ENCODE results near the gene B3GALT6.
A peak's percentile ranks its signal among the peaks of the same experiment; 100 is the strongest.

Gene B3GALT6

DNA sequence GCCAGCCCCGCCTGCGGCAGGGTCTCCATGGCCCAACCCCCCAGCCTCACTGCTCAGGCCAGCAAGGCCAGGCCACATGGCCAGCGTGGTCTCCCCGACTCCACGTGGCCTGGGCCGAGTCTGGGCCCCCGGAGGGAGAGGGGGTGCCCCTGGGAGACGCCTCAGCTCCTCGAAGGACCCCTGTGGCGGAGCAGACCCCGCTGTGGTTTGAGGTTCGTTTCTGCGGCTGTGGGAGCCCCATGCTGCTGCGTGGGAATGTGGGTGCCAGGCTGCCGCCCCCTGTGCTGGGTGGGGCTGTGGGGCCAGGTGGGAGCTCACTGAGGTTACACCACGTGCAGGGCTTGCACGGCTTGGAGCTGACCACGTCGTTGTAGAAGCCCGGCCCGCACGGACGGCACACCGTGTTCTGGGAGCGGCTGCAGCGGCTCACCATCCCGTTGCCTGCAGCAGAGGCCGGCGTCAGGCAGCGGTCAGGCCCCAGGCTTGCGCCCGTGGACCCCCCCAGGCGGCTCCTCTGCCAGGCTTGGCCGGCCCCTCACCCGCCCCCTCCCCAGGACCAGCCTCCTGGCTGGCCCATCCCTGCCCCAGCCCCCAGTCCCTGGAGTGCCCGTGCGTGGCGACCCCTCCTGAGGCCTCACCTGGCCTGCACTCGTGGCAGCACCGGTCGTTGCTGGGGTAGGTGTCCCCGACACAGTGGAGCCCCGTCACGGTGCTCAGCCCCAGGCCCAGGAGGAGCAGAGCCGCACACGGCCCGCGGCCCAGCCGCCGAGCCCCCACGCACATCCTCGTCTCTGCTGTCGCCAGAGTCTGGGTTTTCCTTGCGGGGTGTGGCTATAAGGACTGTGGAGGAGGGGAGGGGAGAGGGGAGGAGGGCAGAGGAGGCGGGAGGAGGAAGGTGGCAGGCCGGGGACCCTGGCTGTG, 18.4 kb upstream of the B3GALT6 start, which contains the start of gene TNFRSF4:
Gene TNFRSF4, minus strand, starts transcription at position 809 of the 921 bp plus-strand sequence. Its CDS starts 26 bp downstream, at position 783.
- TF ChIP-seq CTCF (conservative IDR thresholded peaks at IDR 0.05; ENCODE audit: control insufficient read depth, insufficient read depth, low read depth, low read length), result no peak
- H3K4me3 ChIP-seq (ENCODE audit: control insufficient read depth, low read depth, low read length), result no peak within 1 kb of the TSS
- no peak for DNase-seq (ENCODE audit: low read depth)

- DNase-seq (ENCODE audit: low read depth), result no peak
- H3K4me3 ChIP-seq (ENCODE audit: control insufficient read depth, low read depth, low read length), result no peak overlapping the region
- TF ChIP-seq CTCF (conservative IDR thresholded peaks at IDR 0.05; ENCODE audit: control insufficient read depth, insufficient read depth, low read depth, low read length), result no peak
These were observed 16.9 kb upstream of the B3GALT6 start for GRCh38 chr1:1215080-1215676.

GRCh38 chr1:1215881-1216605, 16.0 kb upstream of the B3GALT6 start:
- no peak for DNase-seq (ENCODE audit: low read depth)
- TF ChIP-seq CTCF (conservative IDR thresholded peaks at IDR 0.05; ENCODE audit: control insufficient read depth, insufficient read depth, low read depth, low read length), result no peak
- no peak overlapping the region for H3K4me3 ChIP-seq (ENCODE audit: control insufficient read depth, low read depth, low read length)

DNA sequence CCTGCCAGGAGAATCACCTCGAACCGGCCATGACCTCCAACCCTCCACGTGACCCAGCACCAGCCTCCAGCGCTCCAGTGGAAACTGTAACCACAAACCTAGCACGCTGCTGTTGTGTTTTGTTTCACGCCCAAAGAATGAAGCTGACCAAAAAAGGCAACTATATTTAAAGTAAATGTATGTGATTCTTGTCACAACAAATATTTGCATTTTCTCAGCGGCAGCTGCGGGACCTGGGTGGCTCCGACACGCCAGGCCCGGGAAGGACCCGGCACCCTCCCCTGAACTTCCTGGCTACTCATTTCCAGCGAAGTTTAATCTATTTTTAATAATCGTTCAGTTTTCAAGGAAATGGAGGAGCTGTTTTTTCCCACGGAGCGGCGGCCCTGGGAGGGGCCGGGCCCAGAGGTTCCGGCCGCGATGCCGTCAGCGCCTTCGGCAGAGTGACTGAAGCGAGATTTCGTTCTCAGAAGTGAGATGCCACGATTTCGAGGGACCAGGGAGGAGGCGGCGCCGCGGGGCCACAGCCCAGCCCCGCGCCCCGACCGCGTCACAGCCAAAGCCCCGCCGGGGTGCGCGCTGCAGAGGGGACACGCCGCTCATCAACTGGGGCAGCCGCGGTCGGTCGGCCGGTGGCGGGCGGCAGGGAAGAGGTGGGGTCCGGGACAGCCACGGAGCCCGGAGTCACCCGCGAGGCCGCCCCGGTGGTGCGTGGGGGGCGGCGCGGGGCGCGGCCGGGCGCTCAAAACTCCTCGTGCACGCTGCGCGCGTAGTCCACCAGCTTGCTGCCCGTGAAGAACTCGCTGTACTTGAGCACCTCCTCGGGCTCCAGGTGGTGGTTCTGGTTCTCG, 15.0 kb upstream of the B3GALT6 start:
- DNase-seq (ENCODE audit: low read depth), result no peak
- no peak overlapping the region for H3K4me3 ChIP-seq (ENCODE audit: control insufficient read depth, low read depth, low read length)
- no peak for TF ChIP-seq CTCF (conservative IDR thresholded peaks at IDR 0.05; ENCODE audit: control insufficient read depth, insufficient read depth, low read depth, low read length)

DNA sequence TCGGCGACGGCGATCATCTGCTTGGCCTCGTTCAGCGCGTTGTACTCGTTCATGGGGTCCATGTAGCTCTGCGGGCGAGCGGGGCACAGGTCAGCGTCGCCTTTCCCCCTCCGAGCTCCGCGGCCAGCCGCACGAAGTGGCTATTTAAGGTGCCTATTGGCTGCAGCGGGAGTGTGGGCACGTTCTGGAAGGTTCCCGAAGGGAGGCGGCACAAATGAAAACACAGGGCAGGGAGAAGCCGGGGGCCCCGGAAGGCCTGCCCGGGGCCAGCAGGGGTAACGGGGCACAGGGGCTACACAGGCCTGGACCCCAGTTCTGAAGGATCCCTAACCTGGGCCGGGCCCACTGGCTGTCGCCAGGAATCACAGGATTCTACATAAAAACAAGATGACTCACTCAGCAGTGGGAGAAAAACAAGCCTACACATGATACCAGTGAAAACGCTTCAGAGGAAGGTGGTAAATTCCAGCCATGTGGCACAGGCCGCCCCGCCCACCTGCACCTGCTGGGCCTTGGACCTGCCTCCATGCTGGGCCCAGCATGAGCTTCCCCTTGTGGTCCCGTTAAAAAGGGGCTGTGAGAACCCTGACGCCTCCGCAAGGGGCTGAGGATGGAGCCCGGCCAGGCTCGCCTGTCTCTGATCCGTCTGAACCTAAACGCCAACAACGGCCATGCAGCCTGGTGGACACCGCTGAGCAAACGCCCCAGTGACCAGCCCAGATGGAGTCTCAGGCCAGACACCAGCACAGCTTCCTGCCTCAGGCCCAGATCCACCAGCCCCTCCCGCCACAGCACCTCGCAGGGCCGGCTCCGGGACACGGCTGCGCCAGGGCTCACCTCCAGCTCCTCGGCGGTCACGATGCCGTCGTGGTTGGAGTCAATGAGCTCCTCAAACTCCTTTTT, 14.2 kb upstream of the B3GALT6 start:
- DNase-seq (ENCODE audit: low read depth), result peak; percentile 32
- no peak for TF ChIP-seq CTCF (conservative IDR thresholded peaks at IDR 0.05; ENCODE audit: control insufficient read depth, insufficient read depth, low read depth, low read length)
- H3K4me3 ChIP-seq (ENCODE audit: control insufficient read depth, low read depth, low read length), result no peak overlapping the region

Measured in fibroblast of mammary gland (primary cell).